Measurements from ENCODE around the gene UPK3A. TPM values are rescaled to one million over a fixed set of nuclear protein-coding genes. Genes with fewer than 3 reads are reported as not detected.

The UPK3A gene
- polyA plus RNA-seq, 3 donors, result 6.0 to 19.0 (median 14.0) TPM

GRCh38 chr22:45318558-45319323, 34.0 kb downstream of the UPK3A start:
- Histone ChIP-seq H3K9me3 (replicated peaks in 1 of 2; ENCODE audit: control insufficient read depth in 1 of 2, insufficient read depth in 1 of 2, low read length in 2 of 2) (no peaks in the 10 kb centered on the region), H3K4me2 (replicated peaks; ENCODE audit: extremely low read depth, low read length, poor library complexity, severe bottlenecking) (peak overlapping the region; percentile 49), H3K4me1 (ENCODE audit: control insufficient read depth in 1 of 2, insufficient read depth in 2 of 2, low read length in 2 of 2) (peaks cover 43 to 45% of the 10 kb centered on the region in 2 donors), H3K4me3 (replicated peaks in 1 of 3; ENCODE audit: low read depth in 2 of 3, low read length in 3 of 3) (peak overlapping the region in 1 of 3 experiments; percentile 34), H3K79me2 (ENCODE audit: insufficient read depth, low read length) (peaks cover 81% of the 10 kb centered on the region), H3K27ac (ENCODE audit: low read depth in 1 of 2, low read length in 2 of 2) (peak overlapping the region; percentile 56 to 80), H3K9ac (ENCODE audit: insufficient read depth, low read length, poor library complexity, severe bottlenecking) (peak overlapping the region; percentile 18), H3K27me3 (ENCODE audit: control insufficient read depth in 2 of 2, insufficient read depth in 2 of 2, low read length in 2 of 2) (no peaks in the 10 kb centered on the region), H3K36me3 (replicated peaks in 1 of 2; ENCODE audit: control insufficient read depth in 1 of 2, insufficient read depth in 2 of 2, low read length in 2 of 2) (peaks cover 19 to 30% of the 10 kb centered on the region in 2 donors), H4K20me1 (ENCODE audit: insufficient read depth, low read length) (peaks cover 33% of the 10 kb centered on the region), H2AFZ (ENCODE audit: insufficient read depth, low read depth, low read length, poor library complexity, severe bottlenecking) (peak overlapping the region; percentile 43)
- Mint-ChIP-seq H3K36me3 (peaks cover 28 to 40% of the 10 kb centered on the region in 2 donors), H3K4me1 (peaks cover 51% of the 10 kb centered on the region), H3K27me3 (ENCODE audit: low read depth in 3 of 3) (peaks cover 0 to 2% (median 0%) of the 10 kb centered on the region in 3 donors), H3K27ac (peak overlapping the region; percentile 92 to 97 (median 94)), H3K9me3 (no peaks in the 10 kb centered on the region), H3K4me3 (peak overlapping the region; percentile 53 to 84)
- intact Hi-C loops (cut with micrococcal nuclease), result no loop called here
- 46% methylated on average over 5 of the region's 12 CpGs for WGBS (ENCODE audit: insufficient coverage)
- TF ChIP-seq CTCF (IDR thresholded peaks at IDR 0.05), result no peak
- peak; percentile 54 to 68 (median 57) for DNase-seq

DNA sequence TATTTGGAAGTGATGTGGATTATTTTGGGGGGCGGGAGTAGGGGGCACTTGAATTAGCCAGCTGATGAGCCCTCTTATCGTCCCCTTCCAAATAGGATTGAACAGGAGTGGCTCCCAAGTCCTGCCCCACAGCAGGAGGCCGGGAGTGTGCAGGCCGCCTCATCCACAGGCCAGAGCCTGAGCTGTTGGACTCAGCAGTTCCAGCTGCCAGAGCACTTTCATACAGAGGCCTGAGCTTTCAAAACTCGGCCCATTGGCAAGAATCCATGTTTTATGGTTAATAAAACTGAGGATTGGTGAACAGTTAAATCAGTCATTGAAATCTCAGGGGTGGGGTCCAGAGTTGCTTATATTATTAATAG, 34.6 kb downstream of the UPK3A start:
- H3K4me1 ChIP-seq (ENCODE audit: control insufficient read depth in 1 of 2, insufficient read depth in 2 of 2, low read length in 2 of 2), result peaks cover 38 to 39% of the 10 kb centered on the region in 2 donors
- no peaks in the 10 kb centered on the region for H3K9me3 Mint-ChIP-seq
- no peaks in the 10 kb centered on the region for H3K27me3 ChIP-seq (ENCODE audit: control insufficient read depth in 2 of 2, insufficient read depth in 2 of 2, low read length in 2 of 2)
- peaks cover 24 to 36% of the 10 kb centered on the region in 2 donors for H3K36me3 ChIP-seq (replicated peaks in 1 of 2; ENCODE audit: control insufficient read depth in 1 of 2, insufficient read depth in 2 of 2, low read length in 2 of 2)
- WGBS (ENCODE audit: insufficient coverage), result 100% methylated on average over 4 of the region's 5 CpGs
- H3K9me3 ChIP-seq (replicated peaks in 1 of 2; ENCODE audit: control insufficient read depth in 1 of 2, insufficient read depth in 1 of 2, low read length in 2 of 2), result no peaks in the 10 kb centered on the region
- peaks cover 34 to 46% of the 10 kb centered on the region in 2 donors for H3K36me3 Mint-ChIP-seq
- intact Hi-C loops (cut with micrococcal nuclease), result no loop called here
- H3K27me3 Mint-ChIP-seq (ENCODE audit: low read depth in 3 of 3), result peaks cover 0 to under 1% (median 0%) of the 10 kb centered on the region in 3 donors
- H3K4me2 ChIP-seq (replicated peaks; ENCODE audit: extremely low read depth, low read length, poor library complexity, severe bottlenecking), result no peak overlapping the region
- H4K20me1 ChIP-seq (ENCODE audit: insufficient read depth, low read length), result peaks cover 33% of the 10 kb centered on the region
- H3K27ac Mint-ChIP-seq, result peak overlapping the region; percentile 92 to 97 (median 94)
- H3K4me1 Mint-ChIP-seq, result peaks cover 45% of the 10 kb centered on the region
- TF ChIP-seq CTCF (IDR thresholded peaks at IDR 0.05), result no peak
- no peak overlapping the region for H3K4me3 ChIP-seq (replicated peaks in 1 of 3; ENCODE audit: low read depth in 2 of 3, low read length in 3 of 3)
- no peak overlapping the region for H3K4me3 Mint-ChIP-seq
- no peak overlapping the region for H3K9ac ChIP-seq (ENCODE audit: insufficient read depth, low read length, poor library complexity, severe bottlenecking)
- H3K27ac ChIP-seq (ENCODE audit: low read depth in 1 of 2, low read length in 2 of 2), result peak overlapping the region; percentile 41 to 80
- DNase-seq, result no peak
- no peak overlapping the region for H2AFZ ChIP-seq (ENCODE audit: insufficient read depth, low read depth, low read length, poor library complexity, severe bottlenecking)
- H3K79me2 ChIP-seq (ENCODE audit: insufficient read depth, low read length), result peaks cover 76% of the 10 kb centered on the region
